A673 (cell line): ENCODE measurements around the gene NCBP3. TPM values are rescaled to one million over a fixed set of nuclear protein-coding genes. Genes with fewer than 3 reads are reported as not detected.

Experiments used
- BruUV-seq: library from RNA; stranded (reverse); fragments of 400-500 nt; replicated peaks from 2 replicates; lab custom pipeline; 2021; lab: Mats Ljungman, UMichigan
- CTCF ChIA-PET: fragments of 300-600 bp; sonication (Branson Sonifier 250); formaldehyde crosslinking; loops from one replicate; lab custom pipeline; 2022; ENCODE audit warnings: antibody characterized with exemption; lab: Charles Lee
- POLR2A ChIA-PET: fragments of 300-600 bp; sonication (Branson Sonifier 250); formaldehyde crosslinking; loops from one replicate; lab custom pipeline; 2022; ENCODE audit warnings: antibody characterized with exemption; ENCODE audit not compliant: low non-redundant PET; lab: Charles Lee
- DNase-seq: peaks from one replicate; pipeline ENCODE4 v3.0.0-alpha.2; 2015; ENCODE audit warnings: low spot score
- H3K27ac ChIP-seq: fragments of 200-600 bp; sonication (generic); 2 replicates; pipeline ENCODE4 v1.5.1; 2016; ENCODE audit warnings: mixed run types, low read depth, mild to moderate bottlenecking, mixed read lengths, antibody characterized with exemption, low read length; ENCODE audit not compliant: poor library complexity, severe bottlenecking
- H3K27me3 ChIP-seq: fragments of 200-600 bp; sonication (generic); replicated peaks from 2 replicates; pipeline ENCODE4 v1.6.1; 2017; ENCODE audit warnings: mixed run types, low read depth, mild to moderate bottlenecking, mixed read lengths, antibody characterized with exemption, low read length; ENCODE audit not compliant: insufficient read depth, poor library complexity
- H3K36me3 ChIP-seq: fragments of 200-600 bp; sonication (generic); 2 replicates; pipeline ENCODE4 v1.6.1; 2016; ENCODE audit warnings: mixed run types, mild to moderate bottlenecking, mixed read lengths, antibody characterized with exemption, low read length; ENCODE audit not compliant: insufficient read depth, poor library complexity, severe bottlenecking
- H3K4me1 ChIP-seq: fragments of 200-600 bp; sonication (generic); 2 replicates; pipeline ENCODE4 v1.6.1; 2017; ENCODE audit warnings: mixed run types, mild to moderate bottlenecking, mixed read lengths, antibody characterized with exemption, low read length; ENCODE audit not compliant: insufficient read depth, poor library complexity, severe bottlenecking
- H3K4me3 ChIP-seq: fragments of 200-600 bp; sonication (generic); 2 replicates; pipeline ENCODE4 v1.5.1; 2016; ENCODE audit warnings: low read depth, mixed run types, mild to moderate bottlenecking, mixed read lengths, low read length; ENCODE audit not compliant: poor library complexity, severe bottlenecking
- H3K9me3 ChIP-seq: fragments of 200-600 bp; sonication (generic); 2 replicates; pipeline ENCODE4 v1.6.1; 2016; ENCODE audit warnings: mixed run types, low read depth, mild to moderate bottlenecking, mixed read lengths, antibody characterized with exemption, low read length; ENCODE audit not compliant: poor library complexity, severe bottlenecking
- EZH2 ChIP-seq: fragments of 200-600 bp; sonication (generic); IDR thresholded peaks from 2 replicates; pipeline ENCODE4 v1.6.1; 2017; ENCODE audit warnings: borderline replicate concordance, low read depth, mild to moderate bottlenecking, mixed read lengths, antibody characterized with exemption, low read length; ENCODE audit not compliant: poor library complexity, severe bottlenecking
- intact Hi-C: fragments of 100-400 bp; cut with micrococcal nuclease; formaldehyde crosslinking; loops from one replicate; pipeline ENCODE4 v1.10.0; 2022; ENCODE audit not compliant: unreplicated experiment
- total RNA-seq: library from RNA; stranded (reverse); gene quantifications from 2 replicates; pipeline ENCODE4 v1.2.3, GENCODE V29; 2021
- TF ChIP-seq, protein P1 (sequence below): fragments of 300-800, 200-600 bp; sonication (generic); conservative IDR thresholded peaks from 2 replicates; pipeline ENCODE4 v1.5.1; 2017; ENCODE audit warnings: low read depth, mild to moderate bottlenecking, antibody characterized with exemption, low read length, moderate library complexity, mixed read lengths

The NCBP3 gene
- total RNA-seq, 1 experiment from 2014 or later: 59.9 TPM

DNA sequence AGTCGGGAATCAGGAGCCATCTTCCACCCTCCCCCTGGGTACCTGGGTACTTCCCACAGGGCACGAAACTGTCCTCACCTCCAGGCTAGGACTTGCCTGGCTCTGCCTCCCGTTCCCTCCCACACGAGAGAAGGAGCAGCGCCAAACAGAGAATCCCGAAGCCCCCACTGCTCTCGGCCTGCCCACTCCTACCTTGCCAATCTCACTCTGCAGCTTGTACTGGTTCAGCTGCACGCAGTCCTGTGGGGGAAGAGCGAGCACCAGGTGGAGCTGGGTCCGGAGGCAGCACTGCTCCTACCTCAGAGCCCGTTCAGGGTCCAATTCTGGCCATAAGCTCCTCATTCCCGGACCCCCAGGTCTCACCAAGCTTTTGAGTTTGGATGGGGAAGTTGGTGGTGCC is 38.1 kb upstream of the NCBP3 start:
- no peak for DNase-seq
- Histone ChIP-seq H3K9me3 (no peaks in the 10 kb centered on the region), H3K27me3 (no peaks in the 10 kb centered on the region), H3K36me3 (peaks cover 8% of the 10 kb centered on the region), H3K4me3 (no peak overlapping the region), H3K4me1 (peaks cover 21% of the 10 kb centered on the region), H3K27ac (no peak overlapping the region)
- no TSS peak for BruUV-seq
- POLR2A ChIA-PET: no interaction called here
- TF ChIP-seq, protein P1, sequence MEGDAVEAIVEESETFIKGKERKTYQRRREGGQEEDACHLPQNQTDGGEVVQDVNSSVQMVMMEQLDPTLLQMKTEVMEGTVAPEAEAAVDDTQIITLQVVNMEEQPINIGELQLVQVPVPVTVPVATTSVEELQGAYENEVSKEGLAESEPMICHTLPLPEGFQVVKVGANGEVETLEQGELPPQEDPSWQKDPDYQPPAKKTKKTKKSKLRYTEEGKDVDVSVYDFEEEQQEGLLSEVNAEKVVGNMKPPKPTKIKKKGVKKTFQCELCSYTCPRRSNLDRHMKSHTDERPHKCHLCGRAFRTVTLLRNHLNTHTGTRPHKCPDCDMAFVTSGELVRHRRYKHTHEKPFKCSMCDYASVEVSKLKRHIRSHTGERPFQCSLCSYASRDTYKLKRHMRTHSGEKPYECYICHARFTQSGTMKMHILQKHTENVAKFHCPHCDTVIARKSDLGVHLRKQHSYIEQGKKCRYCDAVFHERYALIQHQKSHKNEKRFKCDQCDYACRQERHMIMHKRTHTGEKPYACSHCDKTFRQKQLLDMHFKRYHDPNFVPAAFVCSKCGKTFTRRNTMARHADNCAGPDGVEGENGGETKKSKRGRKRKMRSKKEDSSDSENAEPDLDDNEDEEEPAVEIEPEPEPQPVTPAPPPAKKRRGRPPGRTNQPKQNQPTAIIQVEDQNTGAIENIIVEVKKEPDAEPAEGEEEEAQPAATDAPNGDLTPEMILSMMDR: no peak
- TF ChIP-seq EZH2: no peak
- intact Hi-C loops: no loop called here
- CTCF ChIA-PET: no interaction called here

DNA sequence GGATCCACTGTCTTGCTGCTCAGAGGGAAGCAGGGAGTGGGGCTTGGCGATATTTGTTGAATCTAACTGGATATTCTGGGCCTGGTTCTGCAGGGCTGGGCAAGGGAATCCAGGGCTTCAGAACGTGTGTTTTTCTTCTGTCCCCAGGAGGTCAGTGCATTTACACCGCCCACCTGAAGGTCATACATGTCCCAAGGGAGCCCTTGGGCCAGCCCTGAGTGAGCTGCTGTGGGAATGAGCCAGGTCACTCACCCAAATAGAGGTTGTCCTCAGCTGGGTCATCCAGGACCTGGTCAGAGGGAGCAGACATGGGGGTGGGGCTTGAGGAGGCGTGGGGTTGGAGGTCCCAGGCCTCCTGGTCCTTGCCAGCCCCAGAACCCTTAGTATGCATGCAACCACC is 36.2 kb upstream of the NCBP3 start:
- Histone ChIP-seq H3K36me3 (peaks cover 8% of the 10 kb centered on the region), H3K27me3 (no peaks in the 10 kb centered on the region), H3K4me3 (no peak overlapping the region), H3K27ac (no peak overlapping the region), H3K9me3 (no peaks in the 10 kb centered on the region), H3K4me1 (peaks cover 6% of the 10 kb centered on the region)
- DNase-seq: no peak
- intact Hi-C loops: no loop called here
- TF ChIP-seq, protein P1: no peak
- no peak for TF ChIP-seq EZH2
- POLR2A ChIA-PET: no interaction called here
- CTCF ChIA-PET: no interaction called here
- BruUV-seq: no TSS peak

DNA sequence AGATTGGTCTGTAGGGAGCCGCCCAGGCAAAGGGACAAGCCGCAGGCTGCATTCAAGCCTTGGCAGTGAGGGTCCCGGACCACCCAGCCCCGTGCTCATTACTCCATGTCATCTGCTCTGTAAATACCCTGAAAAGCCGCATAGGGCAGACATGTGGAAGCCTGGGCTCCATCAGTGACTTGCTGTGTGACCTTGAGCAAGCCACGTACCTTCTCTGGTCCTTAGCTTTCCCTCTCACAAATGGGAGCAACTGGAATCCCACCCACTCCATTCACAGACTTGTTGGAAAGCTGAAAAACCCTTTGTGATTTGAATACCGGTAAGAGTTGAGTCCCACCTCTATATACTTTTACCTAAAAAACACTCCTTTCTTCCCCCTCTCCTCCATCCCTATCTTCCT is 34.9 kb upstream of the NCBP3 start:
- no peak for TF ChIP-seq EZH2
- TF ChIP-seq, protein P1: no peak
- Histone ChIP-seq H3K27ac (no peak overlapping the region), H3K9me3 (no peaks in the 10 kb centered on the region), H3K4me1 (no peaks in the 10 kb centered on the region), H3K36me3 (peaks cover 8% of the 10 kb centered on the region), H3K4me3 (no peak overlapping the region), H3K27me3 (no peaks in the 10 kb centered on the region)
- ChIA-PET CTCF (no interaction called here), POLR2A (no interaction called here)
- intact Hi-C loops: no loop called here
- no TSS peak for BruUV-seq
- DNase-seq: no peak
